ENCODE results near the gene SLC6A19.

Gene SLC6A19

GRCh38 chr5:1195916-1196315, 5.5 kb upstream of the SLC6A19 start:
- no peak for DNase-seq

GRCh38 chr5:1196562-1196961, 4.8 kb upstream of the SLC6A19 start:
- DNase-seq = no peak

- DNase-seq = no peak
Observed at GRCh38 chr5:1197876-1198666, 3.3 kb upstream of the SLC6A19 start.

GRCh38 chr5:1199340-1199648, 2.1 kb upstream of the SLC6A19 start:
- DNase-seq = no peak

- DNase-seq = no peak
Observed at GRCh38 chr5:1199649-1200494, 1.5 kb upstream of the SLC6A19 start.

GRCh38 chr5:1200495-1201326, 684 bp upstream of the SLC6A19 start:
- DNase-seq = no peak

GRCh38 chr5:1202026-1202797, 817 bp downstream of the SLC6A19 start:
- no peak for DNase-seq

- no peak for DNase-seq
Observed at GRCh38 chr5:1202798-1203185, 1.4 kb downstream of the SLC6A19 start.

GRCh38 chr5:1203311-1203967, 2.0 kb downstream of the SLC6A19 start:
- no peak for DNase-seq

- no peak for DNase-seq
Observed at GRCh38 chr5:1203968-1204692, 2.7 kb downstream of the SLC6A19 start.

GRCh38 chr5:1204693-1205242, 3.4 kb downstream of the SLC6A19 start:
- DNase-seq = peak; percentile 15 to 63 (median 46)

GRCh38 chr5:1205255-1206180, 4.1 kb downstream of the SLC6A19 start:
- no peak for DNase-seq

- no peak for DNase-seq
Observed at GRCh38 chr5:1206521-1207412, 5.4 kb downstream of the SLC6A19 start.

GRCh38 chr5:1207555-1207954, 6.2 kb downstream of the SLC6A19 start:
- no peak for DNase-seq

- DNase-seq = no peak
Observed at GRCh38 chr5:1208221-1208742, 6.9 kb downstream of the SLC6A19 start.

- peak in 2 of 4 experiments; percentile 4 to 6 for DNase-seq
Observed at GRCh38 chr5:1208743-1209488, 7.5 kb downstream of the SLC6A19 start.

GRCh38 chr5:1209489-1209852, 8.1 kb downstream of the SLC6A19 start:
- DNase-seq = no peak

Data from suppressor macrophage (primary cell).